22Rv1 (cell line): ENCODE data around the gene CAPN11.

ENCODE experiments used
- CTCF ChIP-seq: fragments of 450-650 bp; IDR thresholded peaks from 2 replicates; pipeline ENCODE4 v1.5.1; 2017; ENCODE audit warnings: mild to moderate bottlenecking
- ZFX ChIP-seq: fragments of 450-650 bp; IDR thresholded peaks from 2 replicates; pipeline ENCODE4 v1.6.1; 2017; ENCODE audit warnings: antibody characterized with exemption, borderline replicate concordance

DNA sequence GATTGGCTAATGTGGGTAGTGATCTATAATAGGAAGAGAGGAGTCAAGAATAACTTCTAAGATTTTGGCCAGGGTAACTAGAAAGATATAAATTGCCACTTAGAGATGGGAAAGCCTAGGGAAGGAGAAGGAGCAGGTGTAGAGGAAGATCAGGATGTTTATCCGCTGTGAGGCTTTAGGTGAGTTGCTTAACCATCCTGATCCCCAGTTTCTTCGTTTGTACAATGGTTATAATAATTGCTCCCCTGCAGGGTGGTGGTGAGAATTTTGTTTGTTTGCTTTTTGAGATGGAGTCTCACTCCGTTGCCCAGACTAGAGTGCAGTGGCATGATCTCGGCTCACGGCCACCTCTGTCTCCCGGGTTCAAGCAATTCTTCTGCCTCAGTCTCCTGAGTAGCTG is 55.7 kb downstream of the CAPN11 start:
- TF ChIP-seq CTCF (no peak), ZFX (no peak)
